Adipose tissue (tissue), 3 donors: Measurements from ENCODE around the gene ATOSA. TPM values are rescaled to one million over a fixed set of nuclear protein-coding genes. Genes with fewer than 3 reads are reported as not detected.

Source experiments
- H3K27ac ChIP-seq: one replicate; pipeline ENCODE4 v1.5.1; 2013; ENCODE audit warnings: low read depth, low read length
- WGBS, 3 donors: extraction: QIAGEN DNeasy Blood & Tissue Kit; methylation state at CpG; one replicate each; pipeline ENCODE4 v1.1.7; 2013; 5-methylcytosine and 5-hydroxymethylcytosine counted together
- polyA plus RNA-seq, 3 donors: library from polyadenylated mRNA; stranded (reverse); fragments of 200-250 nt; gene quantifications; one replicate each; pipeline ENCODE4 v1.2.3, GENCODE V29; 2013
- donor health status: healthy with polysubstance abuse.
- donor health status: Bipolar disorder and iron deficiency.
- donor health status: healthy.

ATOSA gene
- polyA plus RNA-seq, 3 donors: 19.3 to 40.6 (median 31.9) TPM

DNA sequence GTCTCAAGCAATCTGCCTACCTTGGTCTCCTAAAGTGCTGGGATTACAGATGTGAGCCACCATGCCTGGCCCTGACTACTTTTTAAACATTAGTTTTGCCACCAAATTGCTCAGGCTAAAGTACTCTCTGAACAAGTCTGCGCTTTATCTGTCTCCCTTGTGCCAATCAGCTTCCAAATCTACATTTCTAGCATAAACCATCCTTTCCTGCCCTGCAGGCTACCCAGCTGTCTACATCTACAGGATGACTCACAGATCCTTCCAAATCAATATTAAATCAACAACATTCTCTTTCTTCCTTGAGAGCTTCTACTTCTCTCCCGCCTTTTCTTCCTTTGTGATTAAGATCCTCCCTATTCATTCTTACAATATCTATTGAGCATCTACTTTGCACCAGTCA lies 16.0 kb upstream of the ATOSA start:
- WGBS, 3 donors: 90 to 93% (median 93%) methylated on average over 2 of the region's 2 CpGs

DNA sequence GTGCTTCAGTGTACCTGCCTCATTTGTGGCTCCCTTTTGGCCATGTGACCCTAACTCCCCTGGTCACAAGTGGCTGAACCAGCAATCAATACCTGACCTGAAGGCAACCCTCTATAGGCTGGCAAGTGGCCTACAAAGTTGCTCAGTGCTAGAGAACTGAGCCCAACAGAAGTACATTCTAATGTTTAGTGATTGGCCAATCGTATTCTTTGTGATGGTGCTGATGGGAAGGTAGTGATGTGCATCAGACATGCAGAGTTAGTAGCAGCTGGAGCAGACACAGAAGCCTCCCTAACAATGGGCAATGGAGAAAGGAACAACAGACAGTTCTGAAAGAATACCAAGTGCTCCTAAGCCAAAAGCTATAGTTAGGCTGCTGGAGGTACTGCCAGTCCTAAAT lies 10.4 kb upstream of the ATOSA start:
- H3K27ac ChIP-seq: no peak overlapping the region
- WGBS, 3 donors: 83 to 89% (median 88%) methylated on average over 1 of the region's 1 CpG

More for the DNA sequence above, 16.0 kb upstream of the ATOSA start:
- no peak overlapping the region for H3K27ac ChIP-seq

DNA sequence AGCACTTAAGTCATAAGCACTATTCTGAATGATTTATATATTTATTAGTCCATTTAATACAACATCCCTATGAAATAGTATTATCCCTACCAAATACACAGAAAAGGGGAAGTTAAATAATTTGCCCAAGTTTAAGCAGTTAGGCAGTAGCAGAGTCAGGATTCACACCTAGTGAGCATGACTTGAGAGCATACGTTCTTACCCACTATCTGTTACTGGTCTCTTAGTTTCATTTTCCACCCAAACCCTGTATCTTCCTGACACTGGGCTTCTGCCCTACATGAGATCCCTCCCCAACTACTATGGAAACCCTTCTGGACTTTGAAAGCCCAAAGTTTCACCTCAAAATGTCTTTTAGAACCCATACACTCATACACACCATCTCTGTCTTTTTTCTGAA lies 4.4 kb upstream of the ATOSA start:
- 18 to 37% (median 27%) methylated on average over 1 of the region's 1 CpG for WGBS, 3 donors
- no peak overlapping the region for H3K27ac ChIP-seq

DNA sequence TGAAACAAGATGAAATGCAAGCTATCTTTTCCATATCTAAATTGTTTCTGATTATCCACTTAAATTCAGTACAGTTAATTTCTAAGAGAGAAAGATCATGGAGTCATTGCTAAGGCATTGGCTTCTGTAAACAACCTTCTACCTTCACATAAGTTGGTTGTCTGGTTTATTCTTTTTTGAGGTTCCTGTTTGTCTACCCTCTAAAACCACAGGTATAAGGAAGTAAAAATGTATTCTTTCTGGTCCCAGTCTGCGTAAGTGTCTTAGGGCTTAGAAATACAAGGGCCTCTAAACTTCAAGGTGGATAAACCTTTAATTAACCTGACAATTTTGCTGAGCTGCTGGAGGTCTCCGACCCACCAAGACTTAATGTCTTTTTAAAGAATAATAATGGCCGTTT lies 3.6 kb upstream of the ATOSA start:
- H3K27ac ChIP-seq: no peak overlapping the region
- WGBS, 3 donors: 70 to 78% (median 74%) methylated on average over 3 of the region's 3 CpGs

DNA sequence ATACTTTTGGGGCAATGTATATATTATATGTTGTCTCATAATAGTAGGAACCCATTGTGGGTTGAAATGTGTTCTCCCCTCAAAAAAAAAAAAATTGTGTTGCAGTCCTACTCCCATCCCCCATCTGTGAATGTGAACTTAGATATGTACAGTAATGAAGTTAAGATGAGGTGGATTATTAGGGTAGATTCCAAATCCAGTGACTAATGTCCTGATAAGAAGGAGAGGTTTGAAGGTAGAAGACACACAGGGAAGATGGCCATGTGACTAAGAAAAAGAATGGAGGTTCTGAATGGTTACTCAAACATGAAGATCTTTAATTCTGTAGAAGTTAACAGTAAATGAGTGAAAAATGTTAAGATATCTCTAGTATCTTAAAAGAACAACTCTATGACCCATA lies 3.0 kb upstream of the ATOSA start:
- no peak overlapping the region for H3K27ac ChIP-seq

DNA sequence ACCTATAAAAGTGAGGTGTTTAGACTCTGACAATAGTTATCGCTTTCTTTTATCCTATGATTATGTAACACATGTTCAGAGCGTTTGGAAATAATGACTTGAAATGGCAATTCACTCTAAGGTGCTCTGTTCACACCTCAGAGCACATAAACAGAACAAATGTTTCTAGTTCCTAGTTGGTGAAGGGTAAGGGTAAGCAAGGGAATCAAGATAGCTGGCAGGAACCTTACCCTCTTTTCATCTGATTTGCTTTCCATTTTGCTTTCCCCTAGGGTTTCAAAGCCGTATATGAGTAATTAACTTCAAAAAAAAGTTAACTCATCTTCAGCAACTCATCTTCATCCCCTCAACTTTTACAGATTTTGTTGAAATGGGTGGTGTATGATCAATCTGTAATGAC lies 2.3 kb upstream of the ATOSA start:
- H3K27ac ChIP-seq: no peak overlapping the region
- WGBS, 3 donors: 84 to 88% (median 87%) methylated on average over 3 of the region's 3 CpGs

DNA sequence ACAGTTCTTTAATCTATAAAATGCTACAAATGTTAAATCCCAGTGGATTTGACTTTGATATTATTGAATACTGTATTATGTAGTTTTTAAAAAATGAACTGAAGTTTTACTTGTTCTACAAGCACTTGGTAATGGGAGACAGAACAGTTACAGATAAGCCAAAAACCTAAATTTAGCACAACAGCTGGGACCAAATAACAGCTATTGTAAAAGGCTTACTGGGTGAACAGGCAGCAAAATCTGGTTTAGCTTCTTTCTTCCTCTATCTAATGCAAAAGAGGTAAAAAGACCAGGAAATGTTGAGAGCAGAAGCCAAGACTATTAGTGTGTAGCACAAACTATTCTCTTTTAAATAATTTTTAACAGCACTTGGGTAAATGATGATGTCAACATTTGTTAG lies 1.6 kb upstream of the ATOSA start:
- H3K27ac ChIP-seq: no peak overlapping the region

DNA sequence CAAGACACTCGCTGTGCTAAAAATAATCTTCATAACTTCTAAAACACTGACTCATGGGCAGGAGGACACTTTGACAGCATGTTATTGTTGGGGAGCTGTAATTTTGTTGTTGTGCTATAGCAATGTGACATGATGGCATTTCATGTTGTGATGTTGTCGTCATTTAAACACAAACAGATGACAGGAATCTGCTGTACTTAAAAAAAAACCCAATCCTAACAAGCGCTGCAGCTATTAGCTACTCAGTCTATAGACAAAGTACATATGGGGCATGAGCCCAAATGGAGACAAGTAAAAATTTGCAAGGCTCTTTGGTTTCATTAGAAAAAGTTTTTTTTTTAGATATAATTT lies 828 bp upstream of the ATOSA start:
- H3K27ac ChIP-seq: no peak overlapping the region
- WGBS, 3 donors: 40 to 59% (median 55%) methylated on average over 3 of the region's 3 CpGs

DNA sequence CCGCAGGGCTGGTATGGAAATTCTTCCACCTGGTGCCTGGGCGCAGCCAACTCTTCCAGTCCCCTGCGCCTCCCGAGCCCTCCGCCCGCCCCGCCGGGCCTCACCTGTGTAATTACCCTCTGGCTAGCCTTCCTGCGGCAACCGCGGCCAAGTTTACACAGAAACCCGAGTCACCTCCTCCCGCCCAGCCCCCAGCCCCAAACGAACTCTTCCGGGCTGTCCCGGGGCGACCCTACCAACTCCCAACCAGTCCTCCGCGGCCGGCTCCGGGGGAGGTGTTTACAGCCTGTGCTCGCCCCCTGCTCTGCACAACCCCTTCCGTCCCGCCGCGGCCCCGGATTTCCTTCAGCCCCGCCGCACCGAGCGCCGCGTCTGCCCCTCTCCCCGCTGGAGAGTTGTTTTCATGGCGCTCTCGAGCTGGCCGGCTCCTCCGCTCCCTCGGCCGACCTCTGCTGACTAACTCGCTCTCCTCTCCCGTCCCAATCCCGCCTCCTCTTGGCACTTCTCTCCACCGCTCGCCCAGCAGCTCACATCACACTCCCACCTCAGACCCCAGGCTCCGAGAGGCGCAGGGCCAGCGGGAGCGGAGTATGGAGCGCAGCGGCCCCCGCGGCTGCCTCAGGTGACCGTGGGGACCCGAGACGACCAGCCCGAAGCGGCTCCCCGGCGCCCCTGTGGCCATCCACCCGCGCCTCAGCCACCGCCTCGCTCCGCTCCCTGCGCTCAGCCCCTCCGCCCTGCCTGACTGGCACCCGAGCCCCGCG lies 538 bp downstream of the ATOSA start:
- H3K27ac ChIP-seq: peak overlapping the region; percentile 56
- whole genome bisulfite sequencing, 3 donors: 1% methylated on average over 50 to 70 of the region's 70 CpGs

DNA sequence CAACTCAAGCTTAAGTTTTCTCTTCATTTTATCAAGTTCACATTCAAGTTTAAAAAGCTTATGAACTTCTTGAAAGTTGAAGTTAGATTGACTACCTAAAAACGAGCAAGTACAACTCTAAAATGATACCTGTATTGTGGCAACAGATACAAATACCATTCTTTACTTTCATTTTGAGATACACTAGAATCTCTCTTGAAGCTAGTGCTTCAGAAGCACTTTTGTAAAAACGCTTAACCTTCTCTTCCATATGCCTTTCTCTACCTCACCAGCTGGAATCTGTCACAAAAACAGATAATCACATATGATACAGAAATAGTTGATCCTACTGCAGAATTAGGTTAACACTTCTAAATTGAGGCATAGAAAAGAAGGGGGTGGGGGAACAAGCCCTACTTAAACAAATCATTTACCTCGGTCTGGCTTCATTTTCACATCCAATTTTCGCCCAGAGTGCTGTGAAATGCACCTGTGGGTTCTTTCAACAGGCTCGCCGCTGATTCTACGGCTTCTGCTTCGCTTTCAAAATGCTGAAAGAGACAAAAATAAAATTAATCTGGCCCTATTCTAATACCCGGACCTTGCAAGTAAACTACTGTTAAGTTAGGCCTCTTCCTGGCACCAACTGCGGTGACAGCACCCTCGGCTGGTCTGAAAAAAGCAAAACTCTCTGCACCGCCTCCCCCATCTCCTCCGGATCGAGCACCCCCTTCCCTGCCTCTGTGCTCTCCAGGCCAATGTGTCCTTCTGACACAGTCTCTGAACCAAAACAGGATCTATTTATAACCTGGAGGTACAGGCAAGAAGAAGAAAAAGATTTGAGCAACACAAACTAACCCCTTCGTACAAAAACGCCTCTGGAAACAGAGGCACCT lies 1.4 kb downstream of the ATOSA start:
- H3K27ac ChIP-seq: peak overlapping the region; percentile 56
- 1 to 2% (median 1%) methylated on average over 16 of the region's 16 CpGs for WGBS, 3 donors

DNA sequence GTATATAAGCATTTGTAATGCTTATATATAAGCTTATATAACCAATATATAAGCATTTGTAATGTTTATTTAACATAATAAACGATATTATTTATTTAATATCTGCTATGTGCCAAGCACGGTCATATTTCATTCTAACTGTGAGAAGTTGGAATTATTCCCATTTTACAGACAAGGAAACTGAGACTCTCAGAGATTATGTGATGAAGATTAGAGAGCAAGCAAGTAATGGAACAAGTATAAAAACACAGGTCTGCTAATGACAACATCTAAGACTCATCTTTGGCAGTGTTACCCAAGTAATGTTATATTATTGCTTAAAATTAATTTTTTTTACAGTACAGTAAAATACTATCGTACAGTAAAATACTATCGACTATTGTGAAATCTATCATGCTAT lies 4.4 kb downstream of the ATOSA start:
- 56 to 84% (median 71%) methylated on average over 4 of the region's 4 CpGs for WGBS, 3 donors

DNA sequence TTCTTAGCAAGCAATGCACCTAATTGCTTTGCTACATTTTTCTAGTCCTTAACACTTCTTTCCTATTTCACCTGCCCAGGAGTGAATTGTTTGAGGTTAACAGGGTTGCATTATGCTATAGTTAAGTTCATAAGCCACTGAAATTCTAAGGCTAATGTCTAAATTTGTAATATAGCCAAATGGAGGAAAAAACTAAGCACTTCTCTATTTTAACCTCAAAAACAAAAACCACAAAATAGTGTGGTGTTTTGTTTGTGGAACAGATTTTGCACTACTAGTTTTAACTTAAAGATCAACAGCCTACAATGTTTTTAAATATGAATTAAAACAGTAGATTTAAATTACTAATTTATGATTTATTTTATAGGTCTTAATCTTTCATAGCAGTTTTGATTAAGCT lies 5.5 kb downstream of the ATOSA start:
- H3K27ac ChIP-seq: no peak overlapping the region

More for the DNA sequence above, 4.4 kb downstream of the ATOSA start:
- H3K27ac ChIP-seq: no peak overlapping the region

DNA sequence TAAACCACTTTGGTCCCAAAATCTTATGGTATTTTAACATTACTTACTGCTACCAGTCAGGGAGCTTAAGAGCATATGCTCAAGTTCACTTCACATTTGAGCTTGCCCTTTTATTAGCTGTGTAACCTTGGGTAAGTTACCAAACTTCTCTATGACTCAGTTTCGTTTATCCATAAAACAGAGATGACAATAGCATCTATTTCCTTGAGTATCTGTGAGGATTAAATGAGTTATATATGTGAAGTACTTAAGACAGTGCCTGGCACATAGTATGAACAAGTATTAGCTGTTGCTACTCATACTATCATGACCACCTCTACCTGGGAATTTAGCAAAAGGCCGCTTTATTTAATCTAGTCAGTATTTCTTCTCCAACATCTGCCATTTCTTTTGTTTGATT lies 5.9 kb downstream of the ATOSA start:
- H3K27ac ChIP-seq: no peak overlapping the region
- WGBS, 3 donors: 44 to 87% (median 79%) methylated on average over 2 of the region's 2 CpGs

DNA sequence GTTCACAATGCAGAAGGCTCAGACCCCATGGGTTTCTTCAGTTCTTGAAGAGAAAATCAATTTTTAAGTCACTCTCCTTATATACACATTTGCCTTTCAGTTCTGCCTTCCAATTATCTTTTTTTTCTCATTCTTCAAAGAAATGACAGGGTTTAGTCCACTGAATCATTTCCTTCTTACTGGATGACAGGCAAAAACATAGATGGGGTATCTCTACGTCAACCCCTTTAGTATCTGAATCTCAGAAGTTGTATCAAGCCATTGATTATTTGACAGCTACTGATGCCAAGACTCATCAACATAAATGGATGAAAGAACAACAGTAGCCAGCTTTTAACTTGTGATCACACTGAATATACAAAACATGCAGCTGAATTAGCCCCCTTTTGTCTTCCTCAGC lies 6.5 kb downstream of the ATOSA start:
- H3K27ac ChIP-seq: no peak overlapping the region
- WGBS, 3 donors: 65 to 100% (median 90%) methylated on average over 1 of the region's 1 CpG

DNA sequence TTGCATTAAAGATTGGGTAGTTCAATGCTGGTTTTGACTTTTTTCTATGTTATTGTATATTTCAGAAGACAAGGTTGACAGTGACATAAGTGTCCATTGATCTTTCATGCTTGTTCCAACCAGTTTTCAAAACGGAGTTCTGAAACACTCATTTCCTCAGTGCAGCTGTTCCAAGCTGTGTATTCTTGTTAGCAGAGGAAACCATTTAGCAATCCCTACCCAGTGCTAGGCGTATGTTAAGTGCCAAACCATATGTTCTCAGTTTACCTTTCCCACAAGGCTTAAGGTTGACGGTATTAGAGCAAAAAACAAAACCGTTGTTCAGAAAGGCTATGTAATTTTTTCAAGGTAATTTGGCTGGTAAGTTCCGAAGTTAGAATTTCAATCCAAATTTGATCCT lies 9.1 kb downstream of the ATOSA start:
- 46 to 72% (median 69%) methylated on average over 5 of the region's 5 CpGs for WGBS, 3 donors

DNA sequence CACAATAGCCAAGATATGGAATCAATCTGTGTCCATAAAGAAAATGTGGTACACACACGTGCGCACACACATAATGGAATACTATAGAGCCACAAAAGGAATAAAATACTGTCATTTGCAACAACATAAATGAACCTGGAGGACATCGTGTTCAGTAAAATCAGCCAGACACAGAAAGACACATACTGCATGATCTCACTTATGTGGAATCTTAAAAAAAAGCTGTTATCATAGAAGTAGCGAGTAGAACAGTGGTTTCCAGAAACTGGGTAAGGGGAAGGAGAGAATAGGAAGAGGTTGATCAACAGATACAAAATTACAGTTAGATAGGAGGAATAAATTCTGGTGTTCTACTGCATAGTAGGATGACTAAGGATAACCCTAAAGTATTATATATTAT lies 11.1 kb downstream of the ATOSA start:
- H3K27ac ChIP-seq: no peak overlapping the region
- WGBS, 3 donors: 78 to 79% (median 79%) methylated on average over 4 of the region's 4 CpGs

More for the DNA sequence above, 9.1 kb downstream of the ATOSA start:
- H3K27ac ChIP-seq: no peak overlapping the region

DNA sequence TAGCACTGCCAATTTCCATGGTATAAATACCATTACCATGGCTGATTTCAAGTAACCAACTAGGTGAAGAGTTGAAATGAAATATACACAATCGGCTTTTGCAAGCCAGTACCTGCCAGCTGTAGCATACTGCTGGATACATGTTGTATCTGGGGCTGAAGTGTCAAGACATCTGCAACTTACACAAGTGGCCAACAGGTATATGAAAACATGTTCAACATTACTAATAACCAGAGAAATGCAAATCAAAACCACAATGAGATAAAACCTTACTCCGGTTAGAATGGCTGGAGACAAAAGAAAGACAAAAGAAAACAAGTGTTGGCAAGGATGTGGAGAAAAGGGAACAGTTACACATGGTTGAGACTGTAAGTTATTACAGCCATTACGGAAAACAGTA lies 11.6 kb downstream of the ATOSA start:
- no peak overlapping the region for H3K27ac ChIP-seq
- WGBS, 3 donors: 91 to 95% (median 93%) methylated on average over 3 of the region's 3 CpGs

DNA sequence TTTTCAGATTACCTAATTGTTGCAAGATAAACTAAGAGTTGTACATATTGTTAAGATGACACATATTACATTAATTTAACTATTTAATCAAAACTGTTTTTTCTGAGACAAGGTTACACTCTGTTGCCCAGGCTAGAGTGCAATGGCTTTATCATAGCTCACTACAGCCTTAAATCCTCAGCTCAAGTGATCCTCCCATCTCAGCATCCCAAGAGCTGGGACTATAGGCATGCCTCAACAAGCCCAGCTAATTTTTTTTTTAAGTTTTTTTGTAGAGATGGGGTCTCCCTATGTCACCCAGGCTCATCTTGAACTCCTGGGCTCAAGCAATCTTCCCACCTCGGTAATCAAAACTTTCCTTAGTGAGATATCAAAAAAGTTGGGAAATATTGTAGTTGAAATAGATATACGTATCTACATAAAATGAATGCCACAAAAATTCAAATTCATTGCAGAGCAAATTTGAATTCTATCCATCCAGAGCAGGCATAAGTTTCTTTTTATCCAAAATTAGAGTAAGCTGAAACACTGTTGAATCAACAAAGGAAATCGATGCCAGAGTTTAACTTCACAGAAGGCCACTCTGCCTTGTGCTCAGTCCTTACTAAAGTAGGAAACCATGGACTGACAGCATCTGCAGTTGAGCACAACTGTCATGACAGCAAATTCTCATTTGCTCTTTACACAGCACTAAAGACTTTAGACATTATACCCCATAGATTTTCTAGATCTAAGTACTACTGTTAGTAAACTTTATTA lies 15.5 kb downstream of the ATOSA start:
- 70 to 96% (median 95%) methylated on average over 3 of the region's 3 CpGs for WGBS, 3 donors

DNA sequence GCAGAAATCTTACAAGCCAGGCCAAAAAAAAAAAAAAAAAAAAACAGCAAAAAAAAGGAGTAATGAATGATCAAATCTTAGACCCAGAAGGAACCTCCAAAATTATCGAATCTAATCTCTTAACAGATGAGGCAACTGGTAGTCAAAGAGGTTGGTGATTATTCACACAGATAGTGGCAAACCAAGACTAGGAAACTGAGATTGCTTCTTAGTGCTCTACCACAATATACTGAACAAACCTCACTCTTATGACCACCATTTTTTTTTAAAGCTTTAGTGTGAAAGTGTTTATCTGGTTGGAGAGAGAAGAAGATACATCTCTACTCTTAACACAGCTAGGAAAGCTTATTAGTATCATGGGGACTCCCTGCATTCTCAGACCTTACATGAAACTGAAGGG lies 17.3 kb downstream of the ATOSA start:
- 62 to 90% (median 87%) methylated on average over 1 of the region's 1 CpG for WGBS, 3 donors
- no peak overlapping the region for H3K27ac ChIP-seq

More for the DNA sequence above, 15.5 kb downstream of the ATOSA start:
- H3K27ac ChIP-seq: no peak overlapping the region
